Activated CD4-positive, alpha-beta T cell treated with anti-CD3 and anti-CD28 coated beads, Interleukin-2, amount 50 U/mL, for 24 hours (primary cell): ENCODE results near the gene KCNQ1.

ENCODE experiments used
- DNase-seq, 2 donors: peaks; one replicate each; pipeline ENCODE4 v3.0.0-alpha.2; 2020; ENCODE audit warnings: low read depth in 1 of 2, low spot score in 1 of 2

Gene KCNQ1

GRCh38 chr11:2674658-2675131, 229.9 kb downstream of the KCNQ1 start:
- DNase-seq, result no peak

DNA sequence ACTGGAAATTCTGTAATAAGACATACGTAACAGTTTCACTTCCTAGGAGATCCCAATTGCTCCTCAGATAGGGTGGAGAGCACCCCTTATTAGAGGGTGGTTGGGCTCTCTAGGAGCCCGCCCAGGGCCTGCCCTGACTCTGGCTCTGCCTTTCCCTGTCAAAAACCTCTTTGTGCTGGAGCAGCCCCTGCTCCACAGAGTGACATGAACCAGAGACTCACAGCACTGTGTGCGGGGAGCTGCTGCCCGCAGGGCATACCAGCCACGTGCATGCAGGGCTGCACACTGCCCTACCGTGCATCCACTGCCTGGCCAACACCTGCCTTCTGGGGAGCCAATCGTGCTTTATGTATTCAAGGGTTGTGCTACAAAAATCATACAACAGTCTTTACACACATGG, 230.7 kb downstream of the KCNQ1 start:
- DNase-seq, result no peak

DNA sequence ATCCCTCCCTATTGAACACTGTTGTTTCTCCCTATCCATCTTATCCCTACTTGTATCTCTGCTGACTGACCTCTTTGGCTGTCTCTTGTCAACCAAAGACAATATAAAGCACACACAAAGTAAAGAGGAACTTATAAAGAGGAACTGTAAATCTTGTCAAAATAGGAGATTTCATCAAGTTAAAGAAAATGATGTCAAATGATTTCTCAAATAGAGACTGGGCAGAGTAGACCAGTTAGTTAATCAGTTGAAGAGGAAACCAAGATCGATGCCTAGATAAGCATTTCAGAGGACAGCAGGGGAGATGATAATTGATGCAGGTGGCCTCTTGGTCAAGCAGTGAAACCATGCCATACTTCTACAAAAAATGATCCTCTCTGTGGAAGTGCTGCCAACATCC, 232.3 kb downstream of the KCNQ1 start:
- DNase-seq, result no peak

- no peak for DNase-seq
Measured at GRCh38 chr11:2678396-2678795, 233.6 kb downstream of the KCNQ1 start.

GRCh38 chr11:2679011-2679676, 234.3 kb downstream of the KCNQ1 start:
- no peak for DNase-seq

- no peak for DNase-seq
Measured at GRCh38 chr11:2681408-2682145, 236.8 kb downstream of the KCNQ1 start.

- DNase-seq, result no peak
Measured at GRCh38 chr11:2683806-2684205, 239.0 kb downstream of the KCNQ1 start.

GRCh38 chr11:2684581-2684980, 239.8 kb downstream of the KCNQ1 start:
- DNase-seq, result no peak

- no peak for DNase-seq
Measured at GRCh38 chr11:2685051-2685450, 240.2 kb downstream of the KCNQ1 start.

DNA sequence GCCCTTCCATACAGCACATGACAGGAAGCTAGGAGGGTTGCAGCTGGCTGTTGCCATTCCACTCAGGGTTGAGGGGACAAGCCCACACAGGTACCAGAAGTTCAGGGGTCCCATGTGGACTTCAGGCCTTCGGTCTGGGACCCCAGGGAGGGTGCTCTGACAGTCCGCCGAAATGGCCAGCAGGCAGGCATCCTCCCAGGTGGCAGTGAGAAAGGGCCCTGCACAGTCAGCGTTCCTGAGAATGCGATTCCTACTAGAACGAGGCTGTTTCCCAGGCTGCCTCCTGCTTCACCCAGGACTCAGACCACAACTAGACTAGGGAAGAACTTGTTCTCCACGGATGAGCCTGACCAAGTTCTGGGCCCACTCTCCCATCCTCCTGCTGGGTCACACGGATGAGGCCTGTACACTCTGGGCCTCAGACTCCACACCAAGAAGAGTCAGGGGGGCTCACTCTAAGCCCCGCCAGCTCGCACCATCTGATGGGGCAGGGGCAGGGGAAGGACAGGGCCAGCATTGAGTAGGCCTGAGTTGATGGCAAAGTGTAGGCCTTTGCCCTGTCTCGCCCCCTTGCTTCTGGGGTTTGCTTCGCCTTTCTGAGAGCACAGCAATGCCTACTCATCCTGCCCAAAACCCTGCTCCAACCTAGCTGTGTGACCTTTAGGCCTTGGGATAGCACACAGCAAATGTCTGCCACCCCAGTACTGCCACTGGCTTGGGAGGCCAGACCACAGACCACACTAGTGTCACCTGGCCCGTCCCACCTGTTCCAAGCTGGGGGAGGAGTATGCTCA, 241.0 kb downstream of the KCNQ1 start:
- DNase-seq, result no peak

GRCh38 chr11:2686360-2687222, 241.8 kb downstream of the KCNQ1 start:
- no peak for DNase-seq

GRCh38 chr11:2687223-2687530, 242.4 kb downstream of the KCNQ1 start:
- DNase-seq, result no peak

GRCh38 chr11:2687782-2688191, 243.0 kb downstream of the KCNQ1 start:
- no peak for DNase-seq

DNA sequence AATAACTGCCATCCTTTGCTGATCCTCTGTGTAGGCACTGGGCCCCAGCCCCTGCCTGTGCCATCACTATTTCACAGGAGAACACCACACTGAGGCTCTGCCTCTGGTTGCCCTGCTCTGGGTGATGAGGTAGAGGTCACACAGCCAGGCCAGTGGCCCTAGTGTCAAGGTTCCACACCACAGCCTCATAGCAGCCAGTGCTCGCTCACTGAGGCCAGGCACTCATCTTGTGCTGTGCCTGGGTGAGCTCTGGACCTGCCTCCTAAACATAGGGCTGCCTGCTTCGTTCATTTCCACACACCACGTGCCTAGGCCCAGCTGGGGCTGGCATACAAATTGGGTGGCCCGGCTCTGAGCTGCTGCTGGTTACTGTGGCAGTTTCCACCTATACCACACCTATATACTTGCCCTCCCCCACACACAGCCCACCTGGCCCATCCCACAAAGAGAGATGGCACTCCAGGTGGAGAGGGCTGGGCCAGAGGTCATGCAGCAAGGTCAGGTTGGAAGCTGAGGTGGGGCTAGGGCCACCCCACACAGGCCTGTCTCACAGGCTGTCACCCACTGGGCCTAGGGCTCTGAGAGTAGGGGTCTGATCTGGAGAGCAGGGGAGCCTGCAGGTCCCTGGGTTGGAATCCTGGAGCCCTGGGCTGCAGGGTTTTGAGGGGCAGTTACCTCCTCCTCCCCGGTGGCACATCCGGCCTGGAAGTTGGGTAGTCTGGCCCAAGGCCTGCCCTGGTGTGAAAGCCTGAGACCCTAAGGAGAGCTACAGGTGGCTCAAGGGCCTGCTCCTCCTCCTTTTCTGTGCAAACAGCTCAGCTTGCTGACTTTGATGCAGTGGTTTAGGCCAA, 243.8 kb downstream of the KCNQ1 start:
- no peak for DNase-seq

- no peak for DNase-seq
Measured at GRCh38 chr11:2689651-2690575, 245.1 kb downstream of the KCNQ1 start.

DNA sequence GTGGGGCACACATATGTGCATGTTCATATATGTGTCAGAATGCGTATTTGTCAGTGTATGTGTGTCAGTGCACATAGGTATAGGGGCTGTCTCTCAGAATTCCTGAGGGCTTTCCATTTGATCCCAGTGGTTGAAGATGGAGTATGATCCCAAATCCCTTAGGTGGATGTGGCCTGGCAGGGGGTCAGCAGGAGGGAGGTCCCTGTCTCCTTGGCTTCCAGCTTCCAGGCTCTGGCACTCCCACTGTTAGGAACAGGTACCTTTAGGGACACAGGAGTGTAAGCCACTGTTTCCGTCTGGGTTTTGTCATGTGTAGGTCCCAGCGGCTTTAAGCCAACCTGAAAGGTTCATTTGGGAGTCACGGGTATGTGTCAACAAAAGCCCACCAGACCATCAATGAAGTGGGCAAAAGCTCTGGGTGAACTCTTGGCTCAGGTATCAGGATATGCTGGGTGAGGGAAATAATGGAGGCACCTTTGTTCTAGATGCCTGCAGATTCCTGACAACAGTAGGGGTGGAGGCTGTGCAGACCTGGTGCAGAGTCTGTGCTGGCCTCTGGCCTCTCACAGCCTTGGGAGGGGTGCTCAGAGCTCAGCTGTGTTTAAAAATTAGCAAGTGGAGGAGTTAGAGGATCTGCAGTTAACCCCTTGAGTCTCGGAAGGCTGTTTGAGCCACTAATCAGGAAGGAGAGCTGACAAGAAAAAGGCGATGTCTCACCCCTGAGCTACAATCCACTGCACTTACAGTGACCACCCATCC, 246.0 kb downstream of the KCNQ1 start:
- no peak for DNase-seq

DNA sequence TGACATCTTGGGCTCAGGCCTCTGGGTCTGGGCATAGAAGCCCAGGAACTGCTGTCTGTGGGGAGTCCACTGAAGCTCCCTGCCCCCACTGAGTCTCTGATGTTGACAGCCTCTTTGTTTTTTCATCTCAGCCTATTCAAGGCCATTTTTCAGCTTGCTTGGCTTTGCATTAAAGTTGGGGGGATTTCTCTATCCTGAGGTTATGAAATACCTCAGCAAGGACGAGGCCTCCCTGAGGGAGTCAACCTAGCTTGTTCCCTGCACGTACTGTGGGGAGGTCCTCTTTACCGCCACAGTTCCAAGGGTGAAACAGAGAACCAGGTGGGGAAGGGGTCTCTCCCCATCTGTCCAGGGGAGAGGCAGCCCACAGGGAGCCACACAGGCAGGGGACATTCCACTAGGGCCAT, 246.6 kb downstream of the KCNQ1 start:
- DNase-seq, result no peak
